ENCODE results near the gene TMEM231. TPM values are rescaled to one million over a fixed set of nuclear protein-coding genes. Genes with fewer than 3 reads are reported as not detected.

The TMEM231 gene
- total and polyA plus RNA-seq, 2 donors (not counting 3 experiments of a cell fraction or from before 2014, with no cell fraction given), result 10.0 to 35.8 TPM

GRCh38 chr16:75529959-75530358 lies 26.1 kb downstream of the TMEM231 start:
- Histone ChIP-seq H3K4me1 (ENCODE audit: control insufficient read depth, extremely low read depth, insufficient read depth, low read length) (no peaks in the 10 kb centered on the region), H3K9me1 (replicated peaks; ENCODE audit: control insufficient read depth, extremely low read depth, insufficient read depth, low read length) (no peaks in the 10 kb centered on the region), H3K9ac (replicated peaks; ENCODE audit: extremely low read depth, insufficient read depth, low read length) (no peak overlapping the region), H3K79me2 (ENCODE audit: control insufficient read depth, insufficient read depth, low read length) (no peaks in the 10 kb centered on the region), H2AFZ (ENCODE audit: low read depth, low read length) (no peak overlapping the region), H4K20me1 (replicated peaks; ENCODE audit: control insufficient read depth, extremely low read depth, insufficient read depth, low read length) (no peaks in the 10 kb centered on the region), H3K9me3 (replicated peaks; ENCODE audit: control insufficient read depth, insufficient read depth, low read length) (no peaks in the 10 kb centered on the region), H3K36me3 (ENCODE audit: control insufficient read depth in 2 of 2, extremely low read depth in 1 of 2, insufficient read depth in 2 of 2, low read length in 2 of 2) (no peaks in the 10 kb centered on the region), H3K27ac (ENCODE audit: insufficient read depth, low read depth, low read length) (no peak overlapping the region), H3K27me3 (ENCODE audit: control insufficient read depth in 2 of 2, insufficient read depth in 2 of 2, low read length in 2 of 2) (no peaks in the 10 kb centered on the region), H3K4me3 (replicated peaks in 1 of 3; ENCODE audit: insufficient read depth in 1 of 3, low read depth in 1 of 3, low read length in 3 of 3) (no peak overlapping the region), H3K4me2 (ENCODE audit: insufficient read depth, low read length) (no peak overlapping the region)
- POLR2A ChIA-PET, result no interaction called here
- TF ChIP-seq POLR2A (IDR thresholded peaks at IDR 0.05; ENCODE audit: low read depth, low read length) (no peak), MYC (IDR thresholded peaks at IDR 0.05; ENCODE audit: low read depth, low read length) (no peak), JUN (IDR thresholded peaks at IDR 0.05; ENCODE audit: borderline replicate concordance, insufficient read depth, insufficient read length, low read depth) (no peak), POLR2AphosphoS5 (IDR thresholded peaks at IDR 0.05; ENCODE audit: insufficient read depth, low read depth, low read length) (no peak), FOS (IDR thresholded peaks at IDR 0.05; ENCODE audit: borderline replicate concordance, insufficient read depth, low read length) (no peak), EZH2 (IDR thresholded peaks at IDR 0.05; ENCODE audit: borderline replicate concordance, low read depth, low read length, severe bottlenecking) (no peak), GATA2 (IDR thresholded peaks at IDR 0.05; ENCODE audit: insufficient read depth, insufficient read length, low read depth, low read length) (no peak), MAX (IDR thresholded peaks at IDR 0.05; ENCODE audit: insufficient read depth, insufficient read length) (no peak), CTCF (IDR thresholded peaks at IDR 0.05; ENCODE audit: extremely low read depth in 1 of 2, insufficient read depth in 1 of 2, low read depth in 1 of 2, low read length in 2 of 2) (no peak)
- CTCF ChIA-PET, result no interaction called here
- FAIRE-seq (no peak), DNase-seq (ENCODE audit: low read depth, low spot score) (no peak)
- BruUV-seq (replicated peaks), result no TSS peak
- dilution Hi-C loops (cut with MboI; ENCODE audit: extremely low pct_ligation_motif_present, low sequenced_read_pairs), result no loop called here
- intact Hi-C loops (cut with micrococcal nuclease), result no loop called here
